A673 (cell line): ENCODE measurements around the gene TAF10.

Experiments used
- CTCF ChIP-seq: fragments of 300-800, 200-600 bp; sonication (generic); conservative IDR thresholded peaks from 2 replicates; pipeline ENCODE4 v1.5.1; 2017; ENCODE audit warnings: low read depth, mild to moderate bottlenecking, antibody characterized with exemption, low read length, moderate library complexity, mixed read lengths
- EZH2 ChIP-seq: fragments of 200-600 bp; sonication (generic); IDR thresholded peaks from 2 replicates; pipeline ENCODE4 v1.6.1; 2017; ENCODE audit warnings: borderline replicate concordance, low read depth, mild to moderate bottlenecking, mixed read lengths, antibody characterized with exemption, low read length; ENCODE audit not compliant: poor library complexity, severe bottlenecking

- no peak for TF ChIP-seq CTCF
- TF ChIP-seq EZH2, result no peak
These were observed 7.2 kb upstream of the TAF10 start, which contains the start of gene TPP1 for GRCh38 chr11:6619004-6619745.
